Body of pancreas (tissue), 4 donors: ENCODE data around the gene CFAP299. TPM values are rescaled to one million over a fixed set of nuclear protein-coding genes. Genes with fewer than 3 reads are reported as not detected.
"Not testable (repeated sequence)": the region's sequence is repeated elsewhere in the genome, so short reads cannot be mapped to it uniquely, and the experiment has no call there.

Experiments used
- ATAC-seq: fragments of 150-250 bp; one replicate; pipeline ENCODE4 v1.9.1; 2016
- DNase-seq, 4 donors: peaks; one replicate each; pipeline ENCODE4 v3.0.0-alpha.2; 2019
- H3K27ac ChIP-seq, 4 donors: fragments of 200-600 bp; sonication (generic); 1 replicate in 3 of 4; 2 replicates in 1 of 4; pipeline versions ENCODE4 v1.5.1 to v1.6.1; 2016 to 2019; ENCODE audit warnings: mild to moderate bottlenecking in 1 of 4, mixed read lengths in 1 of 4, moderate library complexity in 1 of 4
- H3K27me3 ChIP-seq, 2 donors: fragments of 200-600 bp; sonication (generic); one replicate each; pipeline ENCODE4 v1.6.0; 2016; ENCODE audit warnings: mild to moderate bottlenecking in 1 of 2
- H3K36me3 ChIP-seq, 2 donors: fragments of 200-600 bp; sonication (generic); replicated peaks in 1 of 2; 2 replicates each; pipeline ENCODE4 v1.5.1; 2016; ENCODE audit warnings: low read depth in 2 of 2; ENCODE audit not compliant: insufficient read depth in 1 of 2
- H3K4me1 ChIP-seq: fragments of 200-600 bp; sonication (generic); one replicate; pipeline ENCODE4 v1.6.0; 2016
- H3K4me3 ChIP-seq, 2 donors: fragments of 200-600 bp; sonication (generic); 1 replicate in 1 of 2; 2 replicates in 1 of 2; pipeline ENCODE4 v1.5.1; 2016 to 2019
- H3K9me3 ChIP-seq, 3 donors: fragments of 200-600 bp; sonication (generic); 1 replicate in 2 of 3; 2 replicates in 1 of 3; pipeline ENCODE4 v1.5.1; 2016
- CTCF ChIP-seq, 7 experiments: fragments of 450-650 bp in 4 of 7; fragments of 200-600 bp in 3 of 7; sonication (generic) in 3 of 7; IDR thresholded peaks; one replicate each; pipeline ENCODE4 v1.5.1; 2016 to 2019; ENCODE audit warnings: antibody characterized with exemption in 7 of 7
- POLR2A ChIP-seq, 3 donors: fragments of 450-650 bp; IDR thresholded peaks; one replicate each; pipeline ENCODE4 v1.6.1; 2016; ENCODE audit warnings: antibody characterized with exemption in 3 of 3, mild to moderate bottlenecking in 2 of 3
- WGBS, 2 donors: methylation state at CpG; one replicate each; pipeline ENCODE4 v1.1.5; 2017; 5-methylcytosine and 5-hydroxymethylcytosine counted together
- intact Hi-C: fragments of 100-400 bp; cut with DNase I; formaldehyde crosslinking; loops from one replicate; pipeline ENCODE4 v1.15.1; 2023
- total RNA-seq, 2 donors: library from RNA; depleted of rRNA; stranded (reverse); fragments of >200 nt; gene quantifications; one replicate each; pipeline ENCODE4 v1.1.0, GENCODE V29; 2016

Gene CFAP299
- total RNA-seq, 2 donors from 2014 or later, result not detected

GRCh38 chr4:80731436-80731835, 395.9 kb downstream of the CFAP299 start:
- ATAC-seq (no peak), DNase-seq (no peak)
- no peaks in the 10 kb centered on the region for H3K4me1 ChIP-seq
- no peak overlapping the region for H3K4me3 ChIP-seq
- TF ChIP-seq CTCF (IDR thresholded peaks at IDR 0.05) (no peak), POLR2A (IDR thresholded peaks at IDR 0.05) (no peak)
- intact Hi-C loops, result no loop called here
- 29 to 62% methylated on average over 1 of the region's 1 CpG for WGBS, 2 donors
- H3K27ac ChIP-seq, result no peak overlapping the region
- no peaks in the 10 kb centered on the region for H3K36me3 ChIP-seq
- H3K27me3 ChIP-seq, result no peaks in the 10 kb centered on the region
- H3K9me3 ChIP-seq, result no peaks in the 10 kb centered on the region

- H3K36me3 ChIP-seq, result no peaks in the 10 kb centered on the region
- H3K4me1 ChIP-seq, result no peaks in the 10 kb centered on the region
- intact Hi-C loops, result no loop called here
- no peak overlapping the region for H3K4me3 ChIP-seq
- no peak for DNase-seq
- WGBS, 2 donors, result 18 to 21% methylated on average over 1 of the region's 1 CpG
- no peak overlapping the region for H3K27ac ChIP-seq
- ATAC-seq, result no peak
- no peaks in the 10 kb centered on the region for H3K27me3 ChIP-seq
- no peak for TF ChIP-seq POLR2A (IDR thresholded peaks at IDR 0.05)
- no peak for TF ChIP-seq CTCF (IDR thresholded peaks at IDR 0.05)
- H3K9me3 ChIP-seq, result no peaks in the 10 kb centered on the region
Measured at GRCh38 chr4:80732010-80732409, 396.5 kb downstream of the CFAP299 start.

DNA sequence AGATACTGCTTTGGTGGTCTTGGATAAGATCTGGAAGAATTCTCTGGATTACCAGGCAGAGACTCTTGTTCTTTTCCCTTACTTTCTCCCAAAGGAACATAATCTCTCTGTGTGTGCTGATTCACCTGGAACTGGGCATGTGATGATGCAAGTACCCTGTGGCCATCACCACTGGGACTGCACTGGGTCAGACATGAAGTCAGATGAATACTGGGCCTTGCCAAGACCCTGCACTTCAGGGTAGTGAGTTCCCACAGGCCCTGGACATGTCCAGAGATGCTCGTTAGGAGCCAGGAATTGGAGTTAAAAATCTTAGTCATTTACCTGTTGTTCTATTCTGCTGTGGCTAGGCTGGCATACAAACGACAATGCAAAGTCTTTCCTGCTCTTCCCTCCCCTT, 404.8 kb downstream of the CFAP299 start:
- no peak overlapping the region for H3K27ac ChIP-seq
- intact Hi-C loops, result no loop called here
- no peaks in the 10 kb centered on the region for H3K27me3 ChIP-seq
- no peak overlapping the region for H3K4me3 ChIP-seq
- no peaks in the 10 kb centered on the region for H3K4me1 ChIP-seq
- ATAC-seq, result no peak
- WGBS, 2 donors, result 47% methylated on average over 2 of the region's 2 CpGs; no CpG with 5 or more reads in 1 of the 2 donors
- no peaks in the 10 kb centered on the region for H3K9me3 ChIP-seq
- TF ChIP-seq CTCF (IDR thresholded peaks at IDR 0.05) (no peak), POLR2A (IDR thresholded peaks at IDR 0.05) (no peak)
- H3K36me3 ChIP-seq, result no peaks in the 10 kb centered on the region
- DNase-seq, result no peak

- H3K4me3 ChIP-seq, H3K9me3 ChIP-seq, H3K27ac ChIP-seq, DNase-seq, H3K36me3 ChIP-seq, H3K27me3 ChIP-seq, intact Hi-C loops, H3K4me1 ChIP-seq, ATAC-seq: not testable (repeated sequence)
- WGBS, 2 donors, result 69 to 82% methylated on average over 6 of the region's 6 CpGs
Measured at GRCh38 chr4:80749558-80749957, 414.0 kb downstream of the CFAP299 start.

DNA sequence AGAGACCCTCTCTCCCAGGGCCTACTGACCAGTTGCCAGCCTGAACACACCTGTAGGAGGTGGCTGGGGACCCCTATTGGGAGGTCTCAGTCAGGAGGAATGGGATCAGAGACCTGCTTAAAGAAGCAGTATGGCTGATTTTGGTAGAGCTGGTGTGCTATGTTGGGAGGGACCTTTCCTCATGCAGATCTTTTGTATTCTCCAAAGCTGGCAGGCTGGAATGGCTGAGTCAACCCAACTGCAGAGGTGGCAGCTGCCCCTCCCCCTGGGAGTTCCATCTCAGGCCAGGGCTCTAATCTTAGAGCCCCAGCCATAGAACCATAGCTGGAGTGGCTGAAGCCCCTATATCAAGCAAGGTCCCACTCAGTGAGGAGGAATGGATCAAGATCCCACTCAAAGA, 415.7 kb downstream of the CFAP299 start:
- no peaks in the 10 kb centered on the region for H3K9me3 ChIP-seq
- TF ChIP-seq POLR2A (IDR thresholded peaks at IDR 0.05), result no peak
- TF ChIP-seq CTCF (IDR thresholded peaks at IDR 0.05), result no peak
- H3K4me1 ChIP-seq, result no peaks in the 10 kb centered on the region
- no peak for ATAC-seq
- intact Hi-C loops, result no loop called here
- H3K27me3 ChIP-seq, result no peaks in the 10 kb centered on the region
- no peaks in the 10 kb centered on the region for H3K36me3 ChIP-seq
- DNase-seq, result no peak
- no peak overlapping the region for H3K4me3 ChIP-seq
- no peak overlapping the region for H3K27ac ChIP-seq
